Adrenal gland (tissue), 5 donors: Measurements from ENCODE around the gene AFAP1L1.

ENCODE experiments used
- POLR2A ChIP-seq, 2 donors: fragments of 450-650 bp; IDR thresholded peaks; one replicate each; pipeline ENCODE4 v1.6.1; 2017; ENCODE audit warnings: antibody characterized with exemption in 2 of 2, mild to moderate bottlenecking in 2 of 2, moderate library complexity in 1 of 2
- TF ChIP-seq, protein P1 (sequence below), 6 experiments: fragments of 450-650 bp in 4 of 6; fragments of 200-600 bp in 2 of 6; sonication (generic) in 1 of 6; IDR thresholded peaks; 1 replicate in 5 of 6; 2 replicates in 1 of 6; pipeline versions ENCODE4 v1.5.1 to v1.8.0; 2016 to 2021; ENCODE audit warnings: antibody characterized with exemption in 6 of 6, mild to moderate bottlenecking in 2 of 6, moderate library complexity in 1 of 6
- donor health status: DM: no; HTN: no; CAD: no.

DNA sequence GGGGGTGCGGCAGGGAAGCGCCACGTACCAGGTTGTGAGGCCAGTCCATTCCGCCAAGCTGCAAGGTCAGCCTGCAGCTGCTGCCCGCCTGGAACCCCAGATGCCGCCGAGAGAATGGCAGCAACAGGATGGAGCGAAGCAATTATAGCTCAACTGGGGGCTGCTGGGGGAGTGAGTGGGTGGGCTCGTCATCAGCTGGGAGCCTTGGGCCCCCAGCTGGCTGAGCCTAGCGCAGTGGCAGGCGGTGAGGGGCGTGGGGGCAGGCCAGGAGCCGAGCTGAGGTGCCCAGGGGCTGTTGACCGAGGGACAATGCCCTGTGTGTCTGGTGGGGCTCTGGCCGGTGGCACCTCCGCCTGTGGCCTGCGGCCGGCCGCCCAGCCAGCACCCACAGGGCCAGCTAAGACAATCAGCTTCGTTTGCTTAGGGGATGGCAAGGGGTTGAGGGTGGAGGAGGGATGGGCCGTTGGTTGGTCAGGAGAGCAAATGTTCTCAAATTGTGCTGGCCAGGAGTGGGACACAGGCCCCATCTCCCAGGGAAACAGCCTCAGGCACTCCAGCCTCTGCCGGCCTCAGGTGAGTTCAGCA lies 107.6 kb downstream of the AFAP1L1 start, which contains the start of gene IL17B:
- TF ChIP-seq, protein P1, sequence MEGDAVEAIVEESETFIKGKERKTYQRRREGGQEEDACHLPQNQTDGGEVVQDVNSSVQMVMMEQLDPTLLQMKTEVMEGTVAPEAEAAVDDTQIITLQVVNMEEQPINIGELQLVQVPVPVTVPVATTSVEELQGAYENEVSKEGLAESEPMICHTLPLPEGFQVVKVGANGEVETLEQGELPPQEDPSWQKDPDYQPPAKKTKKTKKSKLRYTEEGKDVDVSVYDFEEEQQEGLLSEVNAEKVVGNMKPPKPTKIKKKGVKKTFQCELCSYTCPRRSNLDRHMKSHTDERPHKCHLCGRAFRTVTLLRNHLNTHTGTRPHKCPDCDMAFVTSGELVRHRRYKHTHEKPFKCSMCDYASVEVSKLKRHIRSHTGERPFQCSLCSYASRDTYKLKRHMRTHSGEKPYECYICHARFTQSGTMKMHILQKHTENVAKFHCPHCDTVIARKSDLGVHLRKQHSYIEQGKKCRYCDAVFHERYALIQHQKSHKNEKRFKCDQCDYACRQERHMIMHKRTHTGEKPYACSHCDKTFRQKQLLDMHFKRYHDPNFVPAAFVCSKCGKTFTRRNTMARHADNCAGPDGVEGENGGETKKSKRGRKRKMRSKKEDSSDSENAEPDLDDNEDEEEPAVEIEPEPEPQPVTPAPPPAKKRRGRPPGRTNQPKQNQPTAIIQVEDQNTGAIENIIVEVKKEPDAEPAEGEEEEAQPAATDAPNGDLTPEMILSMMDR (IDR thresholded peaks at IDR 0.05), result no peak
- TF ChIP-seq POLR2A (IDR thresholded peaks at IDR 0.05), result no peak
